ENCODE results near the gene RALGDS.

DNA sequence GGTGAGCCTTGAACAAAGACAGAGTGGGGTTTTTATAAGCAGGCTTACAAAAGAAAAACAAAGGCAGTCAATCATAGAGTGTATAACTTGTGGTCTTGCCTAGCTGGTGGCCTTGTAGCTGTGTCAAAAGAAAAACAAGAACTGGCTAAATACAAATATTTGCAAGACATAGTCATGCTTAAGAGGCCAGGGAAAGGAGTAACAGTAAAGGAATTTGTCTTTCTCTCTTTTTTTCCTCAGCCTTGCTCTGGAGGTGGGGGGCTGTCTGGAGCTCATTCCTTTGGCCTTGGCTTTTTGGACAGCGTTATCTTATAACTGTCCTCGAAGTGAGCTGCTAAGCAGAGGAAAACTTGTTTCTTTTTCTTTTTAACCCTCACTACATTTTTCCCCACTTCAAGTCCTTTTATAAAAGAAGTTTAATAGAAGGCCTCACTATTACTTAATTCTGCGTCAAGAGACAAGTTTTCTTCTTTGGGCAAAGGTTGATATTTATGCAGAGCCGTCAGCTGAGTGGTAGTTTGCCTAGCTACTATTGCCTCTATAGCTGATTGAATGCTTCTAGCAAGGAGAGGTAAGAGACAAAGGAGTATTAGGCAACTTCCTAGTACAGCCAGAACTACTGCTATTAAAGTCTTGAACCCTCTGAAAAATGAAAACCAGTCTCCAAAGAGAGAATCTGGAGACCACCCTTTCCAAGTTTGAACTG is 45.0 kb downstream of the RALGDS start:
- TF ChIP-seq SRF (CRISPR knock-in tag; IDR thresholded peaks at IDR 0.05) (no peak), TAF1 (IDR thresholded peaks at IDR 0.05; ENCODE audit: control insufficient read depth, extremely low read depth, insufficient read depth, low read length, severe bottlenecking) (no peak)
- TF ChIP-seq, protein P1, sequence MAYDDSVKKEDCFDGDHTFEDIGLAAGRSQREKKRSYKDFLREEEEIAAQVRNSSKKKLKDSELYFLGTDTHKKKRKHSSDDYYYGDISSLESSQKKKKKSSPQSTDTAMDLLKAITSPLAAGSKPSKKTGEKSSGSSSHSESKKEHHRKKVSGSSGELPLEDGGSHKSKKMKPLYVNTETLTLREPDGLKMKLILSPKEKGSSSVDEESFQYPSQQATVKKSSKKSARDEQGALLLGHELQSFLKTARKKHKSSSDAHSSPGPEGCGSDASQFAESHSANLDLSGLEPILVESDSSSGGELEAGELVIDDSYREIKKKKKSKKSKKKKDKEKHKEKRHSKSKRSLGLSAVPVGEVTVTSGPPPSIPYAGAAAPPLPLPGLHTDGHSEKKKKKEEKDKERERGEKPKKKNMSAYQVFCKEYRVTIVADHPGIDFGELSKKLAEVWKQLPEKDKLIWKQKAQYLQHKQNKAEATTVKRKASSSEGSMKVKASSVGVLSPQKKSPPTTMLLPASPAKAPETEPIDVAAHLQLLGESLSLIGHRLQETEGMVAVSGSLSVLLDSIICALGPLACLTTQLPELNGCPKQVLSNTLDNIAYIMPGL (CRISPR knock-in tag; IDR thresholded peaks at IDR 0.05), result no peak
